ENCODE results near the gene C9orf43. TPM values are rescaled to one million over a fixed set of nuclear protein-coding genes. Genes with fewer than 3 reads are reported as not detected.
"Not testable (repeated sequence)": the region's sequence is repeated elsewhere in the genome, so short reads cannot be mapped to it uniquely, and the experiment has no call there.

Gene C9orf43
- total RNA-seq, 6 experiments from 2014 or later, result 0.27 to 0.73 (median 0.38) TPM

- H3K4me1 Mint-ChIP-seq (ENCODE audit: low read depth), result peaks cover 44% of the 10 kb centered on the region
- H3K27ac Mint-ChIP-seq, result no peak overlapping the region
- H3K27me3 Mint-ChIP-seq (ENCODE audit: insufficient read depth), result no peaks in the 10 kb centered on the region
- H3K9me3 Mint-ChIP-seq, result no peaks in the 10 kb centered on the region
- no peak for TF ChIP-seq CTCF (IDR thresholded peaks at IDR 0.05)
- no peak for DNase-seq
- H3K4me3 Mint-ChIP-seq, result no peak overlapping the region
- peaks cover 13% of the 10 kb centered on the region for H3K36me3 Mint-ChIP-seq (ENCODE audit: low read depth)
Measured at GRCh38 chr9:113403646-113404045, 6.9 kb upstream of the C9orf43 start.

GRCh38 chr9:113406353-113406752 lies 4.2 kb upstream of the C9orf43 start:
- H3K27ac Mint-ChIP-seq; DNase-seq; H3K27me3 Mint-ChIP-seq (ENCODE audit: insufficient read depth); H3K9me3 Mint-ChIP-seq; H3K4me3 Mint-ChIP-seq: not testable (repeated sequence)
- Mint-ChIP-seq H3K36me3 (ENCODE audit: low read depth) (peaks cover 24% of the 10 kb centered on the region), H3K4me1 (ENCODE audit: low read depth) (peaks cover 38% of the 10 kb centered on the region)

- Mint-ChIP-seq H3K36me3 (ENCODE audit: low read depth) (peaks cover 24% of the 10 kb centered on the region), H3K4me1 (ENCODE audit: low read depth) (peaks cover 32% of the 10 kb centered on the region), H3K27ac (peak overlapping the region; percentile 47; the same call in 1 of the 2 replicates)
- H3K4me3 Mint-ChIP-seq; H3K9me3 Mint-ChIP-seq; H3K27me3 Mint-ChIP-seq (ENCODE audit: insufficient read depth): not testable (repeated sequence)
- DNase-seq, result peak; percentile 74
- TF ChIP-seq CTCF (IDR thresholded peaks at IDR 0.05), result peak; percentile 88
Measured at GRCh38 chr9:113406873-113407511, 3.6 kb upstream of the C9orf43 start.

- TF ChIP-seq CTCF (IDR thresholded peaks at IDR 0.05), result no peak
- DNase-seq, result no peak
- peaks cover 1% of the 10 kb centered on the region; the same call in 1 of the 2 replicates for H3K27me3 Mint-ChIP-seq (ENCODE audit: insufficient read depth)
- H3K36me3 Mint-ChIP-seq (ENCODE audit: low read depth), result peaks cover 24% of the 10 kb centered on the region
- peak overlapping the region; percentile 99 for H3K27ac Mint-ChIP-seq
- H3K9me3 Mint-ChIP-seq, result no peaks in the 10 kb centered on the region
- peak overlapping the region; percentile 95 for H3K4me3 Mint-ChIP-seq
- H3K4me1 Mint-ChIP-seq (ENCODE audit: low read depth), result peaks cover 32% of the 10 kb centered on the region
Measured at GRCh38 chr9:113409481-113409880, 1.1 kb upstream of the C9orf43 start.

GRCh38 chr9:113409883-113410206 lies 702 bp upstream of the C9orf43 start:
- DNase-seq, result no peak
- Mint-ChIP-seq H3K4me3 (peak overlapping the region; percentile 95), H3K27me3 (ENCODE audit: insufficient read depth) (peaks cover 1% of the 10 kb centered on the region; the same call in 1 of the 2 replicates), H3K9me3 (no peaks in the 10 kb centered on the region), H3K4me1 (ENCODE audit: low read depth) (peaks cover 32% of the 10 kb centered on the region), H3K27ac (peak overlapping the region; percentile 99), H3K36me3 (ENCODE audit: low read depth) (peaks cover 24% of the 10 kb centered on the region)
- no peak for TF ChIP-seq CTCF (IDR thresholded peaks at IDR 0.05)

GRCh38 chr9:113416149-113416721 lies 5.7 kb downstream of the C9orf43 start:
- no peak overlapping the region for H3K27ac Mint-ChIP-seq
- no peaks in the 10 kb centered on the region for H3K9me3 Mint-ChIP-seq
- H3K4me3 Mint-ChIP-seq, result no peak overlapping the region
- no peaks in the 10 kb centered on the region for H3K27me3 Mint-ChIP-seq (ENCODE audit: insufficient read depth)
- DNase-seq, result no peak
- no peaks in the 10 kb centered on the region for H3K4me1 Mint-ChIP-seq (ENCODE audit: low read depth)
- H3K36me3 Mint-ChIP-seq (ENCODE audit: low read depth), result no peaks in the 10 kb centered on the region
- no peak for TF ChIP-seq CTCF (IDR thresholded peaks at IDR 0.05)
